GM12878 (cell line): ENCODE data around the gene ELK3. TPM values are rescaled to one million over a fixed set of nuclear protein-coding genes. Genes with fewer than 3 reads are reported as not detected.

ENCODE experiments used
- ATF2 ChIP-seq: IDR thresholded peaks from 2 replicates; pipeline ENCODE4 v1.6.1; 2012; ENCODE audit warnings: low read length, inconsistent platforms
- CBFB ChIP-seq: IDR thresholded peaks from 2 replicates; pipeline ENCODE4 v1.6.1; 2016; ENCODE audit warnings: antibody characterized with exemption, low read depth
- CEBPB ChIP-seq, 2 experiments: fragments of 150-350 bp in 1 of 2; IDR thresholded peaks; 2 replicates each; pipeline ENCODE4 v1.6.1; 2012 to 2014; ENCODE audit warnings: low read depth in 2 of 2, low read length in 2 of 2, borderline replicate concordance in 1 of 2, inconsistent platforms in 1 of 2
- E2F8 ChIP-seq: fragments of 450-650 bp; IDR thresholded peaks from 2 replicates; pipeline ENCODE4 v1.6.1; 2018; ENCODE audit warnings: mild to moderate bottlenecking, low read depth, moderate library complexity; ENCODE audit not compliant: partially characterized antibody
- IKZF1 ChIP-seq: fragments of 450-650 bp; conservative IDR thresholded peaks from 2 replicates; pipeline ENCODE4 v1.6.1; 2017; ENCODE audit warnings: antibody characterized with exemption, mild to moderate bottlenecking
- JUNB ChIP-seq: IDR thresholded peaks from 2 replicates; pipeline ENCODE4 v1.6.1; 2016; ENCODE audit warnings: antibody characterized with exemption, mild to moderate bottlenecking
- MTA2 ChIP-seq: fragments of 450-650 bp; IDR thresholded peaks from 2 replicates; pipeline ENCODE4 v1.6.1; 2016; ENCODE audit warnings: low read depth, mild to moderate bottlenecking, moderate library complexity
- NFIC ChIP-seq: IDR thresholded peaks from 2 replicates; pipeline ENCODE4 v1.6.1; 2012; ENCODE audit warnings: low read depth, mild to moderate bottlenecking, inconsistent platforms, low read length, moderate library complexity
- NR2F1 ChIP-seq: fragments of 450-650 bp; conservative IDR thresholded peaks from 2 replicates; pipeline ENCODE4 v1.6.1; 2017; ENCODE audit warnings: mild to moderate bottlenecking
- PKNOX1 ChIP-seq: fragments of 450-650 bp; IDR thresholded peaks from 2 replicates; pipeline ENCODE4 v1.6.1; 2016; ENCODE audit warnings: mild to moderate bottlenecking
- RELB ChIP-seq: fragments of 450-650 bp; IDR thresholded peaks from 2 replicates; pipeline ENCODE4 v1.6.1; 2017; ENCODE audit warnings: low read depth, mild to moderate bottlenecking, moderate library complexity
- SMARCA5 ChIP-seq: fragments of 450-650 bp; IDR thresholded peaks from 2 replicates; pipeline ENCODE4 v1.6.1; 2017; ENCODE audit warnings: mild to moderate bottlenecking
- TBL1XR1 ChIP-seq: IDR thresholded peaks from 2 replicates; pipeline ENCODE4 v1.6.1; 2012; ENCODE audit warnings: low read depth, low read length, improper control_type of control experiment
- YBX1 ChIP-seq: fragments of 450-650 bp; IDR thresholded peaks from 2 replicates; pipeline ENCODE4 v1.6.1; 2016; ENCODE audit warnings: antibody characterized with exemption
- ZNF384 ChIP-seq: IDR thresholded peaks from 2 replicates; pipeline ENCODE4 v1.6.1; 2012; ENCODE audit warnings: low read depth, mild to moderate bottlenecking, low read length, improper control_type of control experiment, borderline replicate concordance
- polyA plus RNA-seq, 11 experiments: library from polyadenylated mRNA; depleted of rRNA in 4 of 11; unstranded in 6 of 11; stranded (reverse) in 5 of 11; fragments of >200 nt; fragmentation: Nextera tagmentation in 4 of 11; fragmentation: Illumina TruSeq in 1 of 11; extraction: Ambion mirVana in 4 of 11; extraction: Trizol in 1 of 11; gene quantifications; 1 replicate in 1 of 11; 2 replicates in 10 of 11; pipeline versions ENCODE4 v1.2.1 to v1.2.3, GENCODE V29; 2011 to 2016; ENCODE audit warnings: inconsistent platforms in 2 of 11, missing spikeins in 2 of 11, low read depth in 1 of 11
- total RNA-seq, 4 experiments: library from RNA; depleted of rRNA in 3 of 4; stranded (reverse); fragments of >200 nt in 3 of 4; fragmentation: Illumina TruSeq in 1 of 4; extraction: Trizol in 1 of 4; gene quantifications; 2 replicates each; pipeline versions ENCODE4 v1.2.1 to v1.2.3, GENCODE V29; 2013 to 2021

ELK3 gene
- total and polyA plus RNA-seq, 10 of the 15 experiments (the other 5 are each of a cell fraction or from before 2014, with no cell fraction given), result 0.37 to 4.8 (median 0.88) TPM

- 0 out of 4 replicates have a peak, but pooled peaks of 1 of the 2 experiments have one; percentile 42 for TF ChIP-seq CEBPB (IDR thresholded peaks at IDR 0.05; ENCODE audit: borderline replicate concordance in 1 of 2, low read depth in 2 of 2, low read length in 2 of 2)
- no peak for TF ChIP-seq E2F8
- TF ChIP-seq PKNOX1, result peak; percentile 54; the same call in 1 of the 2 replicates
- TF ChIP-seq JUNB, result peak; percentile 64
- peak; percentile 28; the same call in 1 of the 2 replicates for TF ChIP-seq IKZF1
- TF ChIP-seq NR2F1, result peak; percentile 77
- TF ChIP-seq NFIC, result peak; percentile 61; the same call in 1 of the 2 replicates
- TF ChIP-seq MTA2, result peak; percentile 47; the same call in 1 of the 2 replicates
- 0 out of 2 replicates have a peak, but pooled peaks have one; percentile 18 for TF ChIP-seq CBFB
- no peak for TF ChIP-seq ZNF384
- TF ChIP-seq SMARCA5, result no peak
- no peak for TF ChIP-seq YBX1
- no peak for TF ChIP-seq TBL1XR1
- TF ChIP-seq RELB, result peak; percentile 60; the same call in 1 of the 2 replicates
- peak; percentile 40; the same call in 1 of the 2 replicates for TF ChIP-seq ATF2
Measured at GRCh38 chr12:96223411-96224218, 29.4 kb downstream of the ELK3 start (continued).
